K562 (cell line): ENCODE results near the gene AFF1. TPM values are rescaled to one million over a fixed set of nuclear protein-coding genes. Genes with fewer than 3 reads are reported as not detected.
A peak's percentile ranks its signal among the peaks of the same experiment; 100 is the strongest.

Experiments
- IRF2 ChIP-seq: sonication (generic); formaldehyde crosslinking; IDR thresholded peaks from 2 replicates; pipeline ENCODE4 v1.8.1; 2022; ENCODE audit warnings: mild to moderate bottlenecking, missing genetic modification reagents
- MTA1 ChIP-seq: fragments of 450-650 bp; IDR thresholded peaks from 2 replicates; pipeline ENCODE4 v1.6.1; 2017; ENCODE audit warnings: borderline replicate concordance
- PPARD ChIP-seq: fragments of 250-450 bp; sonication (Bioruptor Pico); IDR thresholded peaks from 2 replicates; pipeline ENCODE4 v1.8.0; 2022; ENCODE audit warnings: inconsistent platforms, mild to moderate bottlenecking, moderate library complexity
- SMARCA4 ChIP-seq: fragments of 450-650 bp; IDR thresholded peaks from 2 replicates; pipeline ENCODE4 v1.6.1; 2016
- SNRNP70 ChIP-seq: fragments of 200-400 bp; formaldehyde crosslinking; optimal IDR thresholded peaks from 2 replicates; pipeline ENCODE3; 2017; ENCODE audit warnings: low read depth, low read length
- ZBTB17 ChIP-seq: fragments of 450-650 bp; formaldehyde crosslinking; IDR thresholded peaks from 2 replicates; pipeline ENCODE4 v1.4.0; 2020; ENCODE audit warnings: mild to moderate bottlenecking
- ZNF384 ChIP-seq: IDR thresholded peaks from 2 replicates; pipeline ENCODE4 v1.6.1; 2012; ENCODE audit warnings: low read depth, low read length, improper control_type of control experiment
- polyA plus RNA-seq, 8 experiments: library from polyadenylated mRNA; depleted of rRNA in 4 of 8; stranded (reverse) in 5 of 8; unstranded in 3 of 8; fragments of >200 nt; fragmentation: Nextera tagmentation in 2 of 8; fragmentation: Illumina TruSeq in 1 of 8; extraction: Ambion mirVana in 2 of 8; extraction: Trizol in 1 of 8; gene quantifications; 2 replicates each; pipeline versions ENCODE4 v1.2.1 to v1.2.3, GENCODE V29; 2011 to 2014; ENCODE audit warnings: inconsistent platforms in 1 of 8, missing spikeins in 1 of 8
- total RNA-seq, 7 experiments: library from RNA; depleted of rRNA in 6 of 7; stranded (reverse); fragments of >200 nt in 6 of 7; fragmentation: Illumina TruSeq in 2 of 7; extraction: Trizol in 2 of 7; gene quantifications; 2 replicates each; pipeline versions ENCODE4 v1.2.1 to v1.2.3, GENCODE V29; 2011 to 2021; ENCODE audit warnings: low replicate concordance in 1 of 7
- TF ChIP-seq, protein P1 (sequence below): IDR thresholded peaks from 2 replicates; pipeline ENCODE4 v1.6.1; 2012; ENCODE audit warnings: low read depth, low read length, improper control_type of control experiment, borderline replicate concordance
- TF ChIP-seq, protein P2 (sequence below): fragments of 450-650 bp; conservative IDR thresholded peaks from 2 replicates; pipeline ENCODE4 v1.6.1; 2016; ENCODE audit warnings: missing genetic modification characterization, low read depth, mild to moderate bottlenecking, control low read depth, missing compliant biosample characterization
- TF ChIP-seq, protein P3 (sequence below): fragments of 450-650 bp; formaldehyde crosslinking; IDR thresholded peaks from 2 replicates; pipeline ENCODE4 v1.4.0; 2020; ENCODE audit warnings: mild to moderate bottlenecking, moderate library complexity
- TF ChIP-seq, protein P4 (sequence below): fragments of 450-650 bp; formaldehyde crosslinking; IDR thresholded peaks from 2 replicates; pipeline ENCODE4 v1.4.0; 2022; ENCODE audit warnings: missing genetic modification characterization
- TF ChIP-seq, protein P5 (sequence below): fragments of 250-450 bp; sonication (Bioruptor Pico); IDR thresholded peaks from 2 replicates; pipeline ENCODE4 v1.9.0; 2021; ENCODE audit warnings: mild to moderate bottlenecking

AFF1 gene
- total and polyA plus RNA-seq, 9 of the 15 experiments (the other 6 are each of a cell fraction or from before 2014, with no cell fraction given): 4.1 to 47.5 (median 17.2) TPM

DNA sequence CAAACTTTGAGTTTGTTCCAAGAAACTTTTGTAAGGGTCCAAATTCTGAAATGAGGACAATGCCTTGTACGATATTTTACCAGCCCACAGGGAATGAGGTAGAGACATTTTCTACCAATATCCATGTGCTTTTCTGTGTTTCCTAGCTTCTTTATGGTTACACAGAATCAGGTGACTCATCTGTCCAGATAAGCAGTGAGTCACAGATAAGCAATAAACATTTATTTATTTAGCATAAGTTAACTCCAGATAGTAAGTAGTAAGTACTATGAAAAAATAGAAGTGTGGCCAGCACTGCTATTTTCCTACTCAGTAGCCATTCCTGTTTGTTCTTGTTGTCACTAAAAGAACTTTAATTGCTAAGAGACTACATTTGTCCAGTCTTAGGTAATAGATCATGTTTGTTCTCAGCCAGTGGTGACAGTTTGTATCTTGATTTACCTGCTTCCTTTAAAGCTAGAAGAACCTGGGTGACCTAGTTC lies 7.4 kb downstream of the AFF1 start (continued):
- TF ChIP-seq SMARCA4 (peak; percentile 97), MTA1 (0 out of 2 replicates have a peak, but pooled peaks have one; percentile 28), ZNF384 (peak; percentile 62; the same call in 1 of the 2 replicates), IRF2 (no peak), SNRNP70 (no peak), PPARD (no peak), ZBTB17 (CRISPR knock-in tag) (no peak)
- TF ChIP-seq, protein P1, sequence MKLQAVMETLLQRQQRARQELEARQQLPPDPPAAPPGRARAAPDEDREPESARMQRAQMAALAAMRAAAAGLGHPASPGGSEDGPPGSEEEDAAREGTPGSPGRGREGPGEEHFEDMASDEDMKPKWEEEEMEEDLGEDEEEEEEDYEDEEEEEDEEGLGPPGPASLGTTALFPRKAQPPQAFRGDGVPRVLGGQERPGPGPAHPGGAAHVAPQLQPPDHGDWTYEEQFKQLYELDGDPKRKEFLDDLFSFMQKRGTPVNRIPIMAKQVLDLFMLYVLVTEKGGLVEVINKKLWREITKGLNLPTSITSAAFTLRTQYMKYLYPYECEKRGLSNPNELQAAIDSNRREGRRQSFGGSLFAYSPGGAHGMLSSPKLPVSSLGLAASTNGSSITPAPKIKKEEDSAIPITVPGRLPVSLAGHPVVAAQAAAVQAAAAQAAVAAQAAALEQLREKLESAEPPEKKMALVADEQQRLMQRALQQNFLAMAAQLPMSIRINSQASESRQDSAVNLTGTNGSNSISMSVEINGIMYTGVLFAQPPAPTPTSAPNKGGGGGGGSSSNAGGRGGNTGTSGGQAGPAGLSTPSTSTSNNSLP: peak; percentile 63; the same call in 1 of the 2 replicates
- TF ChIP-seq, protein P2, sequence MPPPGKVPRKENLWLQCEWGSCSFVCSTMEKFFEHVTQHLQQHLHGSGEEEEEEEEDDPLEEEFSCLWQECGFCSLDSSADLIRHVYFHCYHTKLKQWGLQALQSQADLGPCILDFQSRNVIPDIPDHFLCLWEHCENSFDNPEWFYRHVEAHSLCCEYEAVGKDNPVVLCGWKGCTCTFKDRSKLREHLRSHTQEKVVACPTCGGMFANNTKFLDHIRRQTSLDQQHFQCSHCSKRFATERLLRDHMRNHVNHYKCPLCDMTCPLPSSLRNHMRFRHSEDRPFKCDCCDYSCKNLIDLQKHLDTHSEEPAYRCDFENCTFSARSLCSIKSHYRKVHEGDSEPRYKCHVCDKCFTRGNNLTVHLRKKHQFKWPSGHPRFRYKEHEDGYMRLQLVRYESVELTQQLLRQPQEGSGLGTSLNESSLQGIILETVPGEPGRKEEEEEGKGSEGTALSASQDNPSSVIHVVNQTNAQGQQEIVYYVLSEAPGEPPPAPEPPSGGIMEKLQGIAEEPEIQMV (tag): no peak
- TF ChIP-seq, protein P3, sequence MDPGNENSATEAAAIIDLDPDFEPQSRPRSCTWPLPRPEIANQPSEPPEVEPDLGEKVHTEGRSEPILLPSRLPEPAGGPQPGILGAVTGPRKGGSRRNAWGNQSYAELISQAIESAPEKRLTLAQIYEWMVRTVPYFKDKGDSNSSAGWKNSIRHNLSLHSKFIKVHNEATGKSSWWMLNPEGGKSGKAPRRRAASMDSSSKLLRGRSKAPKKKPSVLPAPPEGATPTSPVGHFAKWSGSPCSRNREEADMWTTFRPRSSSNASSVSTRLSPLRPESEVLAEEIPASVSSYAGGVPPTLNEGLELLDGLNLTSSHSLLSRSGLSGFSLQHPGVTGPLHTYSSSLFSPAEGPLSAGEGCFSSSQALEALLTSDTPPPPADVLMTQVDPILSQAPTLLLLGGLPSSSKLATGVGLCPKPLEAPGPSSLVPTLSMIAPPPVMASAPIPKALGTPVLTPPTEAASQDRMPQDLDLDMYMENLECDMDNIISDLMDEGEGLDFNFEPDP: no peak
- TF ChIP-seq, protein P4, sequence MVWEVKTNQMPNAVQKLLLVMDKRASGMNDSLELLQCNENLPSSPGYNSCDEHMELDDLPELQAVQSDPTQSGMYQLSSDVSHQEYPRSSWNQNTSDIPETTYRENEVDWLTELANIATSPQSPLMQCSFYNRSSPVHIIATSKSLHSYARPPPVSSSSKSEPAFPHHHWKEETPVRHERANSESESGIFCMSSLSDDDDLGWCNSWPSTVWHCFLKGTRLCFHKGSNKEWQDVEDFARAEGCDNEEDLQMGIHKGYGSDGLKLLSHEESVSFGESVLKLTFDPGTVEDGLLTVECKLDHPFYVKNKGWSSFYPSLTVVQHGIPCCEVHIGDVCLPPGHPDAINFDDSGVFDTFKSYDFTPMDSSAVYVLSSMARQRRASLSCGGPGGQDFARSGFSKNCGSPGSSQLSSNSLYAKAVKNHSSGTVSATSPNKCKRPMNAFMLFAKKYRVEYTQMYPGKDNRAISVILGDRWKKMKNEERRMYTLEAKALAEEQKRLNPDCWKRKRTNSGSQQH (CRISPR knock-in tag): no peak
- TF ChIP-seq, protein P5, sequence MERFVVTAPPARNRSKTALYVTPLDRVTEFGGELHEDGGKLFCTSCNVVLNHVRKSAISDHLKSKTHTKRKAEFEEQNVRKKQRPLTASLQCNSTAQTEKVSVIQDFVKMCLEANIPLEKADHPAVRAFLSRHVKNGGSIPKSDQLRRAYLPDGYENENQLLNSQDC (CRISPR knock-in tag): no peak
